Neural cell (in vitro differentiated cells): ENCODE results near the gene SAMD8. TPM values are rescaled to one million over a fixed set of nuclear protein-coding genes. Genes with fewer than 3 reads are reported as not detected.

ENCODE experiments used
- H2AFZ ChIP-seq: fragments of 200-600, 300-800 bp; sonication (generic), shearing (Covaris generic); 2 replicates; pipeline ENCODE4 v1.6.0; 2014; ENCODE audit warnings: low read depth, mild to moderate bottlenecking, antibody characterized with exemption, low read length, moderate library complexity
- H3F3A ChIP-seq: fragments of 200-600 bp; shearing (Covaris generic); 2 replicates; pipeline ENCODE4 v1.6.1; 2016; ENCODE audit warnings: mild to moderate bottlenecking, moderate library complexity, mixed read lengths, antibody characterized with exemption, low read length; ENCODE audit not compliant: insufficient read depth, poor library complexity, severe bottlenecking
- H3K27ac ChIP-seq: fragments of 200-600, 300-800 bp; sonication (generic), shearing (Covaris generic); 2 replicates; pipeline ENCODE4 v1.5.1; 2014; ENCODE audit warnings: mild to moderate bottlenecking, low read length, moderate library complexity
- H3K27me3 ChIP-seq: fragments of 300-800, 200-600 bp; sonication (generic), shearing (Covaris generic); 2 replicates; pipeline ENCODE4 v1.6.0; 2014; ENCODE audit warnings: mild to moderate bottlenecking, low read depth, low read length, moderate library complexity; ENCODE audit not compliant: insufficient read depth
- H3K36me3 ChIP-seq: fragments of 300-800, 200-600 bp; sonication (generic), shearing (Covaris generic); 2 replicates; pipeline ENCODE4 v1.5.1; 2014; ENCODE audit warnings: mild to moderate bottlenecking, antibody characterized with exemption, low read length, moderate library complexity; ENCODE audit not compliant: insufficient read depth
- H3K4me2 ChIP-seq: fragments of 300-800, 200-600 bp; sonication (generic), shearing (Covaris generic); 2 replicates; pipeline ENCODE4 v1.6.0; 2014; ENCODE audit warnings: mild to moderate bottlenecking, low read length
- H3K4me3 ChIP-seq: fragments of 300-800, 200-600 bp; sonication (generic), shearing (Covaris generic); 2 replicates; pipeline ENCODE4 v1.5.1; 2014; ENCODE audit warnings: mild to moderate bottlenecking, low read length, moderate library complexity
- H3K79me2 ChIP-seq: fragments of 200-600 bp; shearing (Covaris generic); replicated peaks from 2 replicates; pipeline ENCODE4 v1.6.0; 2014; ENCODE audit warnings: mild to moderate bottlenecking, low read length, moderate library complexity; ENCODE audit not compliant: insufficient read depth
- H3K9ac ChIP-seq: fragments of 300-800, 200-600 bp; sonication (generic), shearing (Covaris generic); 2 replicates; pipeline ENCODE4 v1.6.1; 2016; ENCODE audit warnings: mild to moderate bottlenecking, low read length, mixed read lengths
- H3K9me2 ChIP-seq: fragments of 200-600 bp; shearing (Covaris generic); 2 replicates; pipeline ENCODE4 v1.6.1; 2016; ENCODE audit warnings: mild to moderate bottlenecking, low read length, mixed read lengths; ENCODE audit not compliant: insufficient read depth
- H3K9me3 ChIP-seq: fragments of 200-600, 300-800 bp; sonication (generic), shearing (Covaris generic); 2 replicates; pipeline ENCODE4 v1.6.1; 2016; ENCODE audit warnings: mild to moderate bottlenecking, mixed run types, low read length, moderate library complexity, mixed read lengths
- H4K20me1 ChIP-seq: fragments of 200-600 bp; shearing (Covaris generic); 2 replicates; pipeline ENCODE4 v1.6.1; 2016; ENCODE audit warnings: mild to moderate bottlenecking, mixed run types; ENCODE audit not compliant: insufficient read depth
- CTCF ChIP-seq: fragments of 450-650 bp; IDR thresholded peaks from 2 replicates; pipeline ENCODE4 v1.5.1; 2014; ENCODE audit warnings: antibody characterized with exemption, mild to moderate bottlenecking, moderate library complexity; ENCODE audit not compliant: poor library complexity, severe bottlenecking
- EP300 ChIP-seq: fragments of 450-650 bp; conservative IDR thresholded peaks from 2 replicates; pipeline ENCODE4 v1.6.1; 2014; ENCODE audit warnings: antibody characterized with exemption, mild to moderate bottlenecking, moderate library complexity; ENCODE audit not compliant: poor library complexity, severe bottlenecking
- EZH2 ChIP-seq: fragments of 200-600, 300-800 bp; shearing (Covaris generic), sonication (generic); IDR thresholded peaks from 2 replicates; pipeline ENCODE4 v1.6.1; 2014; ENCODE audit warnings: antibody characterized with exemption, low read length, borderline replicate concordance, mild to moderate bottlenecking; ENCODE audit not compliant: insufficient read depth, poor library complexity, severe bottlenecking
- MXI1 ChIP-seq: fragments of 450-650 bp; conservative IDR thresholded peaks from 2 replicates; pipeline ENCODE4 v1.6.1; 2014; ENCODE audit warnings: antibody characterized with exemption, mild to moderate bottlenecking; ENCODE audit not compliant: poor library complexity, severe bottlenecking
- POLR2AphosphoS5 ChIP-seq: IDR thresholded peaks from 2 replicates; pipeline ENCODE4 v1.6.1; 2012
- RAD21 ChIP-seq: fragments of 450-650 bp; conservative IDR thresholded peaks from 2 replicates; pipeline ENCODE4 v1.6.1; 2014; ENCODE audit warnings: antibody characterized with exemption, mild to moderate bottlenecking, moderate library complexity
- SMC3 ChIP-seq: fragments of 450-650 bp; conservative IDR thresholded peaks from 2 replicates; pipeline ENCODE4 v1.6.1; 2014; ENCODE audit warnings: antibody characterized with exemption, mild to moderate bottlenecking, moderate library complexity; ENCODE audit not compliant: poor library complexity
- TAF1 ChIP-seq: IDR thresholded peaks from 2 replicates; pipeline ENCODE4 v1.6.1; 2012; ENCODE audit warnings: low read depth
- polyA plus RNA-seq: library from polyadenylated mRNA; depleted of rRNA; stranded (reverse); fragments of >200 nt; gene quantifications from 2 replicates; pipeline ENCODE4 v1.2.3, GENCODE V29; 2014
- TF ChIP-seq, protein P1 (sequence below): IDR thresholded peaks from 2 replicates; pipeline ENCODE4 v1.6.1; 2012; ENCODE audit warnings: borderline replicate concordance

Gene SAMD8
- polyA plus RNA-seq, 1 donor from 2014 or later = 32.9 TPM

DNA sequence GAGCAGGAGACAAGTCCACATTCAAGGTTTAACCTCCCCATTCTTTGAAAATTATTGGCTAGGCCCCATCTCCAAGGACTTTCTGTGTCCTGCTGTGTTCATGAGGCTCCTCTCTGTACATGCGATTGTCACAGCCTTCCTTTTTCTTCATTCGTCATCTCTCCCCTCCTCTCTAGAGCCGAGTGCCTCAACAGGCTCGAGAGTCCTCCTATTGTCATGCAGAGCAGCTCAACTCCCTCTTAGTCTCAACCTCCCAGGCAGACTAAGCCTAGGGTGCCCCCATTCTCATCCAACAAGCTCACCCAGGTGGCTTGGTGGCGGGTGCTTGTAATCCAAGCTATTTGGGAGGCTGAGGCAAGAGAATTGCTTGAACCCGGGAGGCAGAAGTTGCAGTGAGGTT is 35.1 kb upstream of the SAMD8 start:
- no peak for TF ChIP-seq TAF1
- no peak for TF ChIP-seq EP300
- no peak for TF ChIP-seq POLR2AphosphoS5
- TF ChIP-seq, protein P1, sequence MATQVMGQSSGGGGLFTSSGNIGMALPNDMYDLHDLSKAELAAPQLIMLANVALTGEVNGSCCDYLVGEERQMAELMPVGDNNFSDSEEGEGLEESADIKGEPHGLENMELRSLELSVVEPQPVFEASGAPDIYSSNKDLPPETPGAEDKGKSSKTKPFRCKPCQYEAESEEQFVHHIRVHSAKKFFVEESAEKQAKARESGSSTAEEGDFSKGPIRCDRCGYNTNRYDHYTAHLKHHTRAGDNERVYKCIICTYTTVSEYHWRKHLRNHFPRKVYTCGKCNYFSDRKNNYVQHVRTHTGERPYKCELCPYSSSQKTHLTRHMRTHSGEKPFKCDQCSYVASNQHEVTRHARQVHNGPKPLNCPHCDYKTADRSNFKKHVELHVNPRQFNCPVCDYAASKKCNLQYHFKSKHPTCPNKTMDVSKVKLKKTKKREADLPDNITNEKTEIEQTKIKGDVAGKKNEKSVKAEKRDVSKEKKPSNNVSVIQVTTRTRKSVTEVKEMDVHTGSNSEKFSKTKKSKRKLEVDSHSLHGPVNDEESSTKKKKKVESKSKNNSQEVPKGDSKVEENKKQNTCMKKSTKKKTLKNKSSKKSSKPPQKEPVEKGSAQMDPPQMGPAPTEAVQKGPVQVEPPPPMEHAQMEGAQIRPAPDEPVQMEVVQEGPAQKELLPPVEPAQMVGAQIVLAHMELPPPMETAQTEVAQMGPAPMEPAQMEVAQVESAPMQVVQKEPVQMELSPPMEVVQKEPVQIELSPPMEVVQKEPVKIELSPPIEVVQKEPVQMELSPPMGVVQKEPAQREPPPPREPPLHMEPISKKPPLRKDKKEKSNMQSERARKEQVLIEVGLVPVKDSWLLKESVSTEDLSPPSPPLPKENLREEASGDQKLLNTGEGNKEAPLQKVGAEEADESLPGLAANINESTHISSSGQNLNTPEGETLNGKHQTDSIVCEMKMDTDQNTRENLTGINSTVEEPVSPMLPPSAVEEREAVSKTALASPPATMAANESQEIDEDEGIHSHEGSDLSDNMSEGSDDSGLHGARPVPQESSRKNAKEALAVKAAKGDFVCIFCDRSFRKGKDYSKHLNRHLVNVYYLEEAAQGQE = no peak
- TF ChIP-seq RAD21 = no peak
- no peak for TF ChIP-seq MXI1
- TF ChIP-seq SMC3 = no peak
- TF ChIP-seq CTCF = no peak
- no peak for TF ChIP-seq EZH2
- no peak overlapping the region for H3K27ac ChIP-seq
- no peaks in the 10 kb centered on the region for H3K36me3 ChIP-seq
- H3K9me2 ChIP-seq = no peaks in the 10 kb centered on the region
- no peaks in the 10 kb centered on the region for H4K20me1 ChIP-seq
- H3K79me2 ChIP-seq = no peaks in the 10 kb centered on the region
- no peaks in the 10 kb centered on the region for H3K9me3 ChIP-seq
- no peak overlapping the region for H3K9ac ChIP-seq
- no peak overlapping the region for H3K4me3 ChIP-seq
- H3K27me3 ChIP-seq = no peaks in the 10 kb centered on the region
- no peak overlapping the region for H3K4me2 ChIP-seq
- H2AFZ ChIP-seq = no peak overlapping the region
- no peaks in the 10 kb centered on the region for H3F3A ChIP-seq

DNA sequence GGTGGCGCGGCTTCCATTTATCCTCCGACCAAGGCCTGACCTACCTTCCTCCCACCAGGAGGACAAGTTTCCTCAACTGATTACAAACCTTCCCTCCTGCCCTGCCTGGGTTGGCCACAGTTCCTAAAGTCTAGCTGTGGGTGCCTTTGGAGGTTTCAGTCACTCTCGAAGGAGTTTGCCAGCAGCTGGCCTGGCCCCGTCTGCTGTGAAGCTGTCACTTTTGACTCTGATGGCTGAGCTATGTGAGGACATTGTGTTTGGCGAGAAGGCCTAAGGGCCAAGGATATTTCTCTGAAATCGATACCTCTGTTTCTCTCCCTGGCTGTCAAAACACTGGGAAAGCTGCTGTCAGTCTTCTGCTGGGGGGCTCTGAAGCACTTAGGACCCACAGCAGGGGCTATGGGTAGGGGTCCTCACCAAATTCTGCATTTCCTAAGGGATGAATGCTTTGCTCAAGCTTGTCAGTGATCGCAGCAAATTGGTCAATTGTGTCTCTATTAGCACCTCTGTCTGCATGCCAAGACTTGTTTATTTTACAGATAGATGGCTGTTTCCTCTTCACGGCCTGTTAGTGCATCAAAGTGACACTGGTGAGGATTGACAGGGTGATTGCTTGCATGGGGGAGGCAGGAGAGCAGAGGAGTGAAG is 31.9 kb upstream of the SAMD8 start:
- Histone ChIP-seq H4K20me1 (no peaks in the 10 kb centered on the region), H3K9ac (no peak overlapping the region), H3K9me3 (no peaks in the 10 kb centered on the region), H3K79me2 (no peaks in the 10 kb centered on the region), H3K27me3 (no peaks in the 10 kb centered on the region), H3F3A (no peaks in the 10 kb centered on the region), H3K4me2 (no peak overlapping the region), H3K27ac (no peak overlapping the region), H2AFZ (no peak overlapping the region), H3K9me2 (no peaks in the 10 kb centered on the region), H3K4me3 (no peak overlapping the region), H3K36me3 (no peaks in the 10 kb centered on the region)
- TF ChIP-seq EP300 (peak; percentile 82), TAF1 (no peak), POLR2AphosphoS5 (peak; percentile 81), SMC3 (no peak)
- TF ChIP-seq, protein P1 = no peak
